Mesodermal cell (in vitro differentiated cells): ENCODE measurements around the gene ADIPOQ.
A peak's percentile ranks its signal among the peaks of the same experiment; 100 is the strongest.

ENCODE experiments used
- H3K27ac ChIP-seq: 2 replicates; pipeline ENCODE4 v1.7.0; 2013; ENCODE audit warnings: mild to moderate bottlenecking, low read depth, low read length, moderate library complexity; ENCODE audit not compliant: severe bottlenecking
- H3K36me3 ChIP-seq: 2 replicates; pipeline ENCODE4 v1.7.1; 2013; ENCODE audit warnings: mild to moderate bottlenecking, low read length, moderate library complexity; ENCODE audit not compliant: control insufficient read depth, insufficient read depth
- H3K4me1 ChIP-seq: one replicate; pipeline ENCODE4 v1.7.1; 2013; ENCODE audit warnings: mild to moderate bottlenecking, low read length; ENCODE audit not compliant: insufficient read depth, control insufficient read depth, poor library complexity, severe bottlenecking
- H3K4me3 ChIP-seq: 2 replicates; pipeline ENCODE4 v1.7.0; 2013; ENCODE audit warnings: low read length, control low read depth, mild to moderate bottlenecking; ENCODE audit not compliant: insufficient read depth, poor library complexity, severe bottlenecking; ENCODE audit errors: extremely low read depth
- H3K9me3 ChIP-seq: 2 replicates; pipeline ENCODE4 v1.7.1; 2013; ENCODE audit warnings: mild to moderate bottlenecking, low read length, moderate library complexity; ENCODE audit not compliant: control insufficient read depth
- WGBS, 2 experiments: methylation state at CpG; one replicate each; pipeline ENCODE4 v1.1.5; 2013; ENCODE audit warnings: missing lambda C conversion rate in 2 of 2; ENCODE audit not compliant: insufficient coverage in 2 of 2; 5-methylcytosine and 5-hydroxymethylcytosine counted together

ADIPOQ gene

GRCh38 chr3:186826976-186827857 lies 15.3 kb upstream of the ADIPOQ start:
- Histone ChIP-seq H3K36me3 (no peaks in the 10 kb centered on the region), H3K27ac (no peak overlapping the region), H3K4me3 (peak overlapping the region; percentile 58), H3K4me1 (peaks cover 11% of the 10 kb centered on the region), H3K9me3 (no peaks in the 10 kb centered on the region)
- 0 to 4% methylated on average over 57 to 65 of the region's 80 CpGs for WGBS, 2 experiments

- Histone ChIP-seq H3K4me1 (peaks cover 11% of the 10 kb centered on the region), H3K36me3 (no peaks in the 10 kb centered on the region), H3K4me3 (no peak overlapping the region), H3K9me3 (no peaks in the 10 kb centered on the region), H3K27ac (no peak overlapping the region)
- 20 to 38% methylated on average over 2 to 3 of the region's 5 CpGs for WGBS, 2 experiments
Measured at GRCh38 chr3:186828340-186828739, 14.2 kb upstream of the ADIPOQ start.

DNA sequence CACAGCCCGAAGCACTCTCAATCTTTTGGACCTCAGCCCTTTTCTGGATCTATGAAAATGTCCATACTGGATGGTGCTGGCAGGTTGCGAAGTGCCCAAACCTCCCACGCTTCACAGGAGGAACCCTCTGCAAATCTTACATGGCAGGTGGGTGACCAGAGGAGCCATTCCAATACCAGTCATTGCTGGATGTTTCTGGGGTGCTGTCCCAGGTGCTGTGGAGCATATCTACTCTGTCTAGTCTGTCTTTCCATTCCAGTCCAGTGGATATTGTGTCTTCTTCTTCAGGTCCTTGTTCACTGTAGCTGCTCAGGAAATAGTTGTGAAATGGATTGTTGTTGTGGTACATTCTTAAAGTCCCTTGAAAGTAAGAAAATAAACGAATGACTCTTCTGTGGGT lies 10.7 kb upstream of the ADIPOQ start:
- no peaks in the 10 kb centered on the region for H3K9me3 ChIP-seq

DNA sequence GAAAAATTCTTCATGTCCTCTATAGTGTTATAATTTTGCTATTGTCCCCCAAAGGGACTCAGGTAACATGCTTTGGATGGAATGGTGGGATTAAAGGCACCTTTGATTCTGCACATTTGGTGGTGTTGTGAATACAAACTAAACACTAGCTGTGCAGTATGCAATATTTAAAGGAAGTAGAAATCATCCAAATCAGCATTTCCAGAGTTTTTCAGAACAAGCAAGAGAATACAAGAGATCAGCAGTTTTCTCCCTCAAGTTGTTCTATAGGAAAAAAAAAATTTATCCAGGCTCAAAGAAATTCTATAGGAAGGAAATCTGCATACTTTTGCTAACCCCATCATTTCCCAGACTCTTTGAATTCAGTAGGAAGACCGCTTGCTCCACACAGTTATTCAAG lies 10.2 kb upstream of the ADIPOQ start:
- 88% methylated on average over 1 of the region's 1 CpG; no CpG with 5 or more reads in 1 of the 2 experiments for WGBS, 2 experiments
- H3K27ac ChIP-seq: no peak overlapping the region
- H3K4me1 ChIP-seq: no peaks in the 10 kb centered on the region
- no peaks in the 10 kb centered on the region for H3K9me3 ChIP-seq
- no peak overlapping the region for H3K4me3 ChIP-seq
- H3K36me3 ChIP-seq: no peaks in the 10 kb centered on the region

More for the DNA sequence above, 10.7 kb upstream of the ADIPOQ start:
- 86 to 89% methylated on average over 1 to 4 of the region's 4 CpGs for WGBS, 2 experiments
- no peak overlapping the region for H3K4me3 ChIP-seq
- H3K4me1 ChIP-seq: no peaks in the 10 kb centered on the region
- no peak overlapping the region for H3K27ac ChIP-seq
- H3K36me3 ChIP-seq: no peaks in the 10 kb centered on the region

DNA sequence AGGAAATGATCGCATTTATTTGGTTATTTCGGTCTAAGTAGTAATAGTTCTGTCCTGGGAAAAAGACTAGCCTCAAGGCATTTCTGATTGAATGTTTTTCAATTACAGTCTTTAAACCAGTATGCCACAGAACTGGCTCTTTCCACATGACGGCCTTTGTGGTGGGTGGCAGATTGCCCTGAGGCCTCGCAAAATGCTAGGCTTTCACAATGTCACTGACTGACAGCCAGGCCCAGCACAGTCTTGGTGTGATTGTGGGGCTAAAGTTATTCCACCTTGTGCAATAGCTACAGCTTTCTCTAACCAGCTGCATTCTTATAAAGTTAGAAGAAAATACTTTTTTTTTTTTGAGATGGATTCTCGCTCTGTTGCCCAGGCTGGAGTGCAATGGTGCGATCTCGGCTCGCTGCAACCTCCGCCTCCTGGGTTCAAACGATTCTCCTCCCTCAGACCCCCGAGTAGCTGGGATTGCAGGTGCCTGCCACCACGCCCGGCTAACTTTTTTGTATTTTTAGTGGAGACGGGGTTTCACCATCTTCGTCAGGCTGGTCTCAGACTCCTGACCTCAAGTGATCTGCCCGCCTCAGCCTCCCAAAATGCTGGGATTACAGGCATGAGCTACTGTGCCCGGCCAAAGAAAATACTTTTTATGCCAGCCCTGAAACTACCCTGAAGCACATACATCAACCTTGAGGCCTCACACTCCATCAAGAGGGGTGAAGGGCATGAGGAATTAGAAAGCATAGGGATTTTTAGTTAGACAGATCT lies 2.5 kb upstream of the ADIPOQ start:
- H3K27ac ChIP-seq: no peak overlapping the region
- H3K36me3 ChIP-seq: no peaks in the 10 kb centered on the region
- H3K4me3 ChIP-seq: no peak overlapping the region
- WGBS, 2 experiments: 86 to 97% methylated on average over 12 to 15 of the region's 17 CpGs
- no peaks in the 10 kb centered on the region for H3K9me3 ChIP-seq
- H3K4me1 ChIP-seq: no peaks in the 10 kb centered on the region

- WGBS, 2 experiments: 95 to 100% methylated on average over 2 to 3 of the region's 4 CpGs
- Histone ChIP-seq H3K36me3 (no peaks in the 10 kb centered on the region), H3K4me1 (no peaks in the 10 kb centered on the region), H3K27ac (no peak overlapping the region), H3K4me3 (no peak overlapping the region), H3K9me3 (no peaks in the 10 kb centered on the region)
Measured at GRCh38 chr3:186841620-186842019, 890 bp upstream of the ADIPOQ start.

- WGBS, 2 experiments: 91 to 96% methylated on average over 3 of the region's 3 CpGs
- Histone ChIP-seq H3K36me3 (no peaks in the 10 kb centered on the region), H3K4me1 (no peaks in the 10 kb centered on the region), H3K9me3 (no peaks in the 10 kb centered on the region), H3K27ac (no peak overlapping the region), H3K4me3 (no peak overlapping the region)
Measured at GRCh38 chr3:186843039-186843432, 526 bp downstream of the ADIPOQ start.

GRCh38 chr3:186844908-186845307 lies 2.4 kb downstream of the ADIPOQ start:
- WGBS, 2 experiments: 84 to 90% methylated on average over 5 to 11 of the region's 11 CpGs
- H3K27ac ChIP-seq: no peak overlapping the region
- no peaks in the 10 kb centered on the region for H3K9me3 ChIP-seq
- H3K4me3 ChIP-seq: no peak overlapping the region
- no peaks in the 10 kb centered on the region for H3K36me3 ChIP-seq
- no peaks in the 10 kb centered on the region for H3K4me1 ChIP-seq

GRCh38 chr3:186845756-186846155 lies 3.2 kb downstream of the ADIPOQ start:
- Histone ChIP-seq H3K4me1 (no peaks in the 10 kb centered on the region), H3K9me3 (no peaks in the 10 kb centered on the region), H3K27ac (no peak overlapping the region), H3K36me3 (no peaks in the 10 kb centered on the region), H3K4me3 (no peak overlapping the region)
- WGBS, 2 experiments: 95 to 100% methylated on average over 5 to 8 of the region's 10 CpGs

GRCh38 chr3:186847437-186847836 lies 4.9 kb downstream of the ADIPOQ start:
- H3K36me3 ChIP-seq: no peaks in the 10 kb centered on the region
- H3K4me3 ChIP-seq: no peak overlapping the region
- no peak overlapping the region for H3K27ac ChIP-seq
- no peaks in the 10 kb centered on the region for H3K9me3 ChIP-seq
- 83 to 86% methylated on average over 2 of the region's 2 CpGs for WGBS, 2 experiments
- H3K4me1 ChIP-seq: no peaks in the 10 kb centered on the region
